A673 (cell line): ENCODE data around the gene AGT.

Experiments
- CTCF ChIP-seq: fragments of 300-800, 200-600 bp; sonication (generic); conservative IDR thresholded peaks from 2 replicates; pipeline ENCODE4 v1.5.1; 2017; ENCODE audit warnings: low read depth, mild to moderate bottlenecking, antibody characterized with exemption, low read length, moderate library complexity, mixed read lengths
- EZH2 ChIP-seq: fragments of 200-600 bp; sonication (generic); IDR thresholded peaks from 2 replicates; pipeline ENCODE4 v1.6.1; 2017; ENCODE audit warnings: borderline replicate concordance, low read depth, mild to moderate bottlenecking, mixed read lengths, antibody characterized with exemption, low read length; ENCODE audit not compliant: poor library complexity, severe bottlenecking

- no peak for TF ChIP-seq CTCF
- no peak for TF ChIP-seq EZH2
These were observed 45.6 kb upstream of the AGT start for GRCh38 chr1:230759369-230760065.
